AG09309 (cell line): ENCODE data around the gene DROSHA.
"Not testable (repeated sequence)": the region's sequence is repeated elsewhere in the genome, so short reads cannot be mapped to it uniquely, and the experiment has no call there.

Experiments used
- DNase-seq: peaks from one replicate; pipeline ENCODE4 v3.0.0-alpha.2; 2010; ENCODE audit warnings: low read depth
- H3K4me3 ChIP-seq: 2 replicates; pipeline ENCODE4 v1.5.1; 2011; ENCODE audit warnings: mild to moderate bottlenecking, low read depth, low read length, moderate library complexity; ENCODE audit not compliant: control insufficient read depth
- CTCF ChIP-seq: IDR thresholded peaks from 2 replicates; pipeline ENCODE4 v1.5.1; 2011; ENCODE audit warnings: mild to moderate bottlenecking, low read depth, low read length, inconsistent platforms; ENCODE audit not compliant: insufficient read depth, control insufficient read depth; ENCODE audit errors: missing control alignments

The DROSHA gene

GRCh38 chr5:31408814-31409213 lies 123.1 kb downstream of the DROSHA start:
- TF ChIP-seq CTCF = no peak
- peak; percentile 20 for DNase-seq
- no peak overlapping the region for H3K4me3 ChIP-seq

- no peak overlapping the region for H3K4me3 ChIP-seq
- DNase-seq = peak; percentile 16
- no peak for TF ChIP-seq CTCF
These were observed 123.8 kb downstream of the DROSHA start for GRCh38 chr5:31407921-31408693.

GRCh38 chr5:31404325-31404724 lies 127.6 kb downstream of the DROSHA start:
- no peak for TF ChIP-seq CTCF
- H3K4me3 ChIP-seq = no peak overlapping the region
- DNase-seq = no peak

- H3K4me3 ChIP-seq = no peak overlapping the region
- TF ChIP-seq CTCF = no peak
- DNase-seq = no peak
These were observed 130.2 kb downstream of the DROSHA start for GRCh38 chr5:31401691-31402090.

GRCh38 chr5:31397926-31398557 lies 133.9 kb downstream of the DROSHA start:
- no peak overlapping the region for H3K4me3 ChIP-seq
- no peak for DNase-seq
- no peak for TF ChIP-seq CTCF

GRCh38 chr5:31396611-31397295 lies 135.1 kb downstream of the DROSHA start:
- no peak overlapping the region for H3K4me3 ChIP-seq
- no peak for DNase-seq
- TF ChIP-seq CTCF = no peak

- not testable (repeated sequence) for DNase-seq, H3K4me3 ChIP-seq
These were observed 136.3 kb downstream of the DROSHA start for GRCh38 chr5:31395450-31396045.
